A204.1 (cell line): ENCODE measurements around the gene CPN1.
"Not testable (repeated sequence)": the region's sequence is repeated elsewhere in the genome, so short reads cannot be mapped to it uniquely, and the experiment has no call there.

ENCODE experiments used
- FAIRE-seq: peaks from 2 replicates; lab custom pipeline; 2012; peaks lifted over from hg19 to GRCh38; lab: Jason Lieb, UNC

CPN1 gene

DNA sequence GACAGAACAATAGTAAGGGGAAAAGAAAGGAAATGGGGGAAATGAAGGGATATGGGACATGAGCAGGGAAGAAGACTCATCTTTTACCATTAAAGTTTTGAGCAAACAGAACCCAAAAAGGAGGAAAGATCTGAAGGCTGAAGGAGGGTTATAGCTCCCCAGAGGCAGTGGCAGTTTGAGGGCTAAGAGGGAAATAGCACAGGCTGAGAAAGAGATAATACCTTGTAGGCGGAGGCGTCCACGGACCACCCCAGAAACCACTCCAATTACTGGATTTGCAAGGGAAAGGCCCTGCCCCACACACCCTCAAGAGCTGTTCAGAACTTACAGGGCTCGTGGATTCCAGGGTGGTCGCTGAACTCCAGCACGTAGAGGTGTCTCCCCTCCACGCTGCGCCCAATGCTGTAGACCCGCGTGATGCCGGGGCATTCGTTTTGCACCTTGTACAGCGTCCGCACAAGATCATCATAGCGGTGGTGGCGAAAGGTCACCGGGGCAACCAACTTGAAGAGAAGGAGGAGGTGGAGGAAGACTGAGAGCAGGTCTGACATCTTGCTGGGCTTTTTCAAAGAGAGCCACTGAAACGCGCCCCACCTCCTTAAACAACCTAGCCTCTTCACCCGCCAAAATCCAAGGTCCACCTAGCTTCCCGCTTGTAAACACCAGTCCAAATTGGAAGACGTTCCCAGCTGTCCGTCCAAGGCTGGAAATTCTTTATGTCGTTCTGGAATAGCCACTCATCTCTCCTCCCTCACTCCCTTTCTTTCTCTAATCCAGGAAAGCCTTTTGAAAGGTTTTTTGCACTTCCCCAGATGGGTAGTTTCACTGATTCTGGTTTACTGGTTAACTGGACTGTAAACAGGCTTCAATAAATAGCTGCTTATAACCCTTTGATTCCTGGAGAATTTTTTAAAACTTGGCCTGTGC, at the start of gene CPN1:
Gene CPN1, minus strand, starts transcription at position 795 of the 927 bp plus-strand sequence. Its CDS starts 244 bp downstream, at position 551.
- no peak for FAIRE-seq

DNA sequence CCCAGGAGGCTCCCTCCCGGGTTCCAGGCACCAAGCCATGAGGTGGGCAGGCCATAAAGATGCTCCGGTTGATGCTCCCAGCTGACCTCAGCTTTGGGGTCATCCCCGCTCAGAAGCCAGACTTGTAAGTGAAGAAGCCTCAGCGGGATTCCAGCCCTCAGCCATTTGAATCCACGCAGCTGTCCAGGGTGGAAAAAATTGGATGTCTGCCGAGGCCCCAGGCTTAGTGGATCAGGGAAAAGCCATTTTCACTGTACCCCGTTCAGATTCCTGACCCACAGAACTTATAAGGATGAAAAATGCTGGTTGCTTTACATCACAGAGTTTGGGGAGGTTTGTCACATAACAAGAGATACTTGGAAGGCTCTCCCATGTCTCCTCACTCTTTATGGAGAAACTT, 49.2 kb upstream of the CPN1 start:
- FAIRE-seq, result no peak

DNA sequence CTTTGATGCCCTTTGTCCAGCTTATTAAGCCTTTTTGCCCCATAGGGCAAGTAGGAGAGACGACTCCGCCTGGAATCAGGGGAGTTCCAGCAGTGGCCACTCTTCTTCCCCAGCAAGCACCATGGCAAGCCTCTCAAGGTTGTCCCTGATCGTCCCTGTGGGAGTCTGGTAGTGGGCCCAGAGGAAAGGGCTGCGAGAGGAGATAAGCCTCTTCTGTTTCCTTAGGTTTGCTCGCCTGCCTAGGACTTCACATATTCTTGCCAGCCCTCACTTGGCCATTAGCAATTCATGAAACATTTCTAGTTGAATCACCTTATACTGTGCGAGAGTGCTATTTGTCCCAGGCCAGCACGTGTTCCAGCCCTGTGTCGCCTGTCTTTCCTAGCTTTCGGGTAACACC, 47.8 kb upstream of the CPN1 start:
- no peak for FAIRE-seq

DNA sequence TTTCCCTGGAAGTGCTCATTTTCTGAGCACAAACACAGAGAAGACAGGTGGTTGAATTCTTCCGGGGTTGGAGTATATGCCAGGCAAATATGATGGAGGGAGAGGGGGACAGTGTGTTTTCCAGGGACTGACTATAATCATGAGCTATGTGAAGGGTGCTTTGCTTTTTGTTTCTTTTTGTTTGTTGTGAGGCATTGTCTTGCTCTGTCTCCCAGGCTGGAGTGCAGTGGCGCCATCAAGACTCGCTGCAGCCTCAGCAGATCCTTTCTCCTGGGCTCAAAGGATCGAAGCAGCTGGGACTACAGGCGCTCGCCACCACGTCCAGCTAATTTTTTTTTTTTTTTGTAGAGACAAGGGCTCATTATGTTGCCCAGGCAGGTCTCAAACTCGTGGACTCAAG, 47.3 kb upstream of the CPN1 start:
- FAIRE-seq, result no peak

DNA sequence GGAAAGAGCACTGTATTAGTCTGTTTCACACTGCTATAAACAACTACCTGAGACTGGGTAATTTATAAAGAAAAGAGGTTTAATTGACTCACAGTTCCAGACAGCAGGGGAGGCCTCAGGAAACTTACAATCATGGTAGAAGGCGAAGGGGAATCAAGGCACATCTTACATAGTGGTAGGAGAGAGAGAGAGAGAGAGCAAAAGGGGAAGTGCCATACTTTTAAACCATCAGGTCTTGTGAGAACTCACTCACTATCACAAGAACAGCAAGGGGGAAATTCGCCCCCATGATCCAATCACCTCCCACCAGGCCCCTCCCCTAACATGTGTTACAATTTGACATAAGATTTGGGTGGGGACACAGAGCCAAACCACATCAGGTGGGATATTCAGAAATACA, 43.7 kb upstream of the CPN1 start:
- FAIRE-seq, result not testable (repeated sequence)

DNA sequence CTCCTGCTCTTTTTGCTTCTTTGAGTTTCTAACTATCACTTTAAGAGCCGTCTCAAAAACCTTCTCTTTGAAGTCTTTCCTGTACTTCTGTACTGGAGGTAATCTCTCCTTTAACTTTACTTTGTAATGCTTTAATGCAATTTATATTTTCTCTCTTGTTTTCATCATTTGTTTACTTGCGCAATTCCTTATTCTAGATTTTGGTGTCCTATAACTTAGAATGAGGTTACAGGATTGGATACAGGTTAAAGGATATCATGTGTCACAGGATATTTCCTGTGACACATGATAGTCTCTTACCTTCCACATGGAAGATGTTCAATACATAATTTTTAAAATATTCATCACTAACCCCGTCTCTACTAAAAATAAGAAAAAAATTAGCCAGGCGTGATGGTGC, 42.4 kb upstream of the CPN1 start:
- FAIRE-seq, result no peak

DNA sequence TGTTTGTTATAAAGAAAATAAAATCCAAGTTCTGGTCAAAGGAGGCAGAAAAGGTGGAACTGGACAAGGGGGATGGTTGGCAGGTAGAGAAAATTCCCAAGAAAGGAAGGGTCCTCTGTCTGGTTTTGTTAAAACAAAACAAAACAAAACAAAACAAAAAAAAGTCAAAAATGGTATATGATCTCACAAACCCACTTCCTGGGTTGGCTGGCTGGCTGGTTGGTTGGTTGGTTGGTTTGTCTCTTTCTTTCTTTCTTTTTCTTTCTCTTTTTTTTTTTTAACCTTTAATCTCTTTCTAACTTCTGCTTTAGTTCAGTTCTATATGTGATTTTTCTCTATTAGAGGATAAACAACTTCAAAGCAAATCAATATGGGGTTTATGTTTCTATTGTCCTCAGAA, 41.1 kb upstream of the CPN1 start:
- no peak for FAIRE-seq

DNA sequence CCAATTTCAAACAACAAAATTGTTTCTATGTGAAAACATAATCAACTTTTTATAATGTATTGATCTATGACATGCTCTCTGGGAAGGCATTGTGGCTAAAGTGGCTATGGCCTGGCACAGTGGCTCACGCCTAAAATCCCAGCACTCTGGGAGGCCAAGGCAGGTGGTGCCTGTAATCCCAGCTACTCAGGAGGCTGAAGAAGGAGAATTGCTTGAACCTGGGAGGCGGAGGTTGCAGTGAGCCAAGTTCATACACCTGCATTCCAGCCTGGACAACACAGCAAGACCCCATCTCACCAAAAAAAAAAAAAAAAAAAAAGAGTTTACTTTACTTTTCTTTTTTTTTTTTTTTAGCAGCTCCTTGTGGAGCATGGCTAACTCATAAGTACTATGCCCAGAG, 38.9 kb upstream of the CPN1 start:
- no peak for FAIRE-seq

DNA sequence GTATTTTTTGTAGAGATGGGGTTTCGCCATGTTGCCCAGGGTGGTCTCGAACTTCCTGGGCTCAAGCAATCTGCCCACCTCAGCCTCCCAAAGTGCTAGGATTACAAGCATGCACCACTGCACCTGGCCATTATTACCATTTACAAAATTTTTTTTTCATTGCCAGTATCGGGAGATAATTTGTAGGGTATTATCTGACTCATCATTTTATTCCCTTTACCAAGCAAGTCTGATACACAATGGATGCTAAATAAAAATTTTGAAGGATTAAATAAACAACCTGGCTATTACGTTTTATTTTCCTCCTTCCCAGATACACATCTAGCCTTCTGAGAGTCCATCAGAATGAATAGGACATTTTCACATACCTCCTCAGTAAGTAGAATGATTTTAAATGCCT, 38.1 kb upstream of the CPN1 start:
- no peak for FAIRE-seq

DNA sequence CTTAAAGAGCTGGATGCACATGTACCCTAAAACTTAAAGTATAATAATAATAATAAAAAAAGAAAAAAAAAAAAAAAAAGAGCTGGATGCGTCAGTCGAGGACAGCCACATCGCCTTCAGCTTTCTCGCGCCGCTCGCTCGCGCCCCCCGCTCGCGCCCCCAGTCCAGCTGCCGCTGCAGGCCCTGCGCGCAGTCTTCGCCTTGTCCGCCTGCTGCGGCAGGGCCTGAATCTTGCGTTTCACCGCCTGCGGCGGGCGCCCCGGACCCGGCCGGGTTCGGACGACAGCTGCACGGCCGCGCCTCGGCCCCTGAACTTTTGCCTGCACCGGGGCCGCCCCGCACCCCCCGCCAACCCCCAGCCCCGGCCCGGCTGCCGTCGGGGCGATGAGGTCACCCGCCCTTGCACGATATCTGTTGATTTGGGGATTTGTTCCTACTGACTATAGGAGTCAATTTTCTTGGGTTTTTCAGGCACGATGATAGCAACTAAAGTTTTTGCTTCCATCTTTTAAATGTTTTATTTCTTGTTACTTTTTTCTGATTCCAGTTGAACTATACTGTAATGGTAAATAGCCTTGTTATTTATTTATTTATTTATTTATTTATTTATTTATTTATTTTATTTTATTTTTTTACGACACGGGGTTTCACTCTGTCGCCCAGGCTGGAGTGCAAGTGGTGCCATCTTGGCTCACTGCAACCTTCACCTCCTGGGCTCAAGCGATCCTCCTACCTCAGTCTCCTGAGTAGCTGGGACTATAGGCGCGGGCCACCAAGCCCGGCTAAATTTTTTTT, 33.5 kb upstream of the CPN1 start:
- no peak for FAIRE-seq

DNA sequence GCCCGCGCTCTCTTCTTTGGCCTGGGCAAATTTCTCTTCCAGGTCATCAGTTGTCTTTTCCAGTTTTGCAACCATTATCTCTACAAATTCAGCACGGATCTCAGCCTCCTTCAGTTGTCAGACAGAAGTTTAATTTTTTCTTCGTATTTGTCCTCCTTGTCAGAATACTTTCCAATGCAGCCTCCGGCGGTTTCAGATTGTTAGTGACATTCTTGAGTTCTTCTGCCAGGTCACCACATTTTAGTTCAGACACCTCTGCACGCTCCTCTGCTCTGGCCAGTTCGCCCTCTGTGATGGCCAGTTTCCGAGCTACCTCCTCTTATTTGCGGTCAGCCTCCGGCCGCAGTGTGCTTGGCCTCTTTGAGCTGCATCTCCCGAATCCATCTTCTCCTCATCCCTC, 32.8 kb upstream of the CPN1 start:
- no peak for FAIRE-seq

DNA sequence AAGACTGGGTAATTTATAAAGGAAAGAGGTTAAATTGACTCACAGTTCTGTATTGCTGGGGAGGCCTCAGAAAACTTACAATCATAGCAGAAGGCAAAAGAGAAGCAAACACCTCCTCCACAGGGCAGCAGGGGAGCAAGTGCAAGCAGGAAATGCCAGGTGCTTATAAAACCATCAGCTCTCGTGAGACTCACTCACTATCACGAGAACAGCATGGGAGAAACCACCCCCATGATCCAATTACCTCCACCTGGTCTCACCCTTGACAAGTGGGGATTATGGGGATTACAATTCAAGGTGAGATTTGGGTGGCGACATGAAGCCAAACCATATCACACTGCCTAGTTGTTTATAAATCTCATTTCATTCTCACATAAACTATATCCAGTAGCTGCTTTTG, 28.0 kb upstream of the CPN1 start:
- FAIRE-seq, result no peak

DNA sequence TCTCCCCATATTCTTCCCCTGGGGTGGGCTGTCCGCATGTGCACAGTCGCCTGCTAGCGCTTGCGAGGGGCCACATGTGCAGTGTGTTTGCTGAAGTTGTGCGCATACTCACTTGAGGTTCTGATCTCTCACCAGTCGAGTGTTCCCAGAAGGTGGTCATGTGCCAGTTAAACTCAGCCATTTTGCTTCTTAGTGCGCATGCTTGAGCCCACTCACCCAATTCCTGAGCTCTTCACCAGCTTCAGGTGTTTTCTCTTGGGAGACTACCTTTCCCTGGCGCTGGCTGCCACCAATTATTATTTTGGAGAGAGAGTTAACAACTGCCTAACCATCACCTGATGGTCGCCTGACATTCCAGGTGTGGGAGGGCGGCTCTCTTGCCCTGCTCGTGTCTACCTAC, 25.2 kb upstream of the CPN1 start:
- no peak for FAIRE-seq

DNA sequence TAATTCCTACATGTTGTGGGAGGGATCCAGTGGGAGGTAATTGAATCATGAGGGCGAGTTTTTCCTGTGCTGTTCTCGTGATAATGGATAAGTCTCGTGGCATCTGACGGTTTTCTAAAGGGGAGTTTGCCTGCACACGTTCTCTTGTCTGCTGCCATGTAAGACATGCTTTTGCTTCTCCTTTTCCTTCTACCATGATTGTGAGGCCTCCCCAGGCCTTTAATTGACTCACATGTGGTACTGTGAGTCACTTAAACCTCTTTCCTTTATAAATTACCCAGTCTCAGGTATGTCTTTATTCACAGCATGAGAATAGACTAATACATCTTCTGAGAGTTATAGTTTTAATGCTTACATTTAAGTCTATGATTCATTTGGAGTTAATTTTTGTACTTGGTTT, 22.6 kb upstream of the CPN1 start:
- no peak for FAIRE-seq

DNA sequence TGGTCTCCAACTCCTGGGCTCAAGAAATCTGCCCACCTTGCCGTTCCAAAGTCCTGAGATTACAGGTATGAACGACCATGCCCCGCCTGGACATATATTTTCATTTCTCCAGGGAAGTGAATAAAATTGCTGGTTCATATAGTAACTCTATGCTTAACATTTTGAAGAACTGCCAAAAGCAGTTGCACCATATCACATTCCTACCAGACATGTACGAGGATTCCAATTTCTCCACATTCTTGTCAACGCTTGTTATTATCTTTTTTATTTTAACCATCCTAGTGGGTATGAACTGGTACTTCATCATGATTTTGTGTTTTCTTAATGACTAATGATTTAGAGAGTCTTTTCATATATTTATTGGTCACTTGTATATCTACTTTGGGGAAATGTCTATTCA, 21.9 kb upstream of the CPN1 start:
- no peak for FAIRE-seq

DNA sequence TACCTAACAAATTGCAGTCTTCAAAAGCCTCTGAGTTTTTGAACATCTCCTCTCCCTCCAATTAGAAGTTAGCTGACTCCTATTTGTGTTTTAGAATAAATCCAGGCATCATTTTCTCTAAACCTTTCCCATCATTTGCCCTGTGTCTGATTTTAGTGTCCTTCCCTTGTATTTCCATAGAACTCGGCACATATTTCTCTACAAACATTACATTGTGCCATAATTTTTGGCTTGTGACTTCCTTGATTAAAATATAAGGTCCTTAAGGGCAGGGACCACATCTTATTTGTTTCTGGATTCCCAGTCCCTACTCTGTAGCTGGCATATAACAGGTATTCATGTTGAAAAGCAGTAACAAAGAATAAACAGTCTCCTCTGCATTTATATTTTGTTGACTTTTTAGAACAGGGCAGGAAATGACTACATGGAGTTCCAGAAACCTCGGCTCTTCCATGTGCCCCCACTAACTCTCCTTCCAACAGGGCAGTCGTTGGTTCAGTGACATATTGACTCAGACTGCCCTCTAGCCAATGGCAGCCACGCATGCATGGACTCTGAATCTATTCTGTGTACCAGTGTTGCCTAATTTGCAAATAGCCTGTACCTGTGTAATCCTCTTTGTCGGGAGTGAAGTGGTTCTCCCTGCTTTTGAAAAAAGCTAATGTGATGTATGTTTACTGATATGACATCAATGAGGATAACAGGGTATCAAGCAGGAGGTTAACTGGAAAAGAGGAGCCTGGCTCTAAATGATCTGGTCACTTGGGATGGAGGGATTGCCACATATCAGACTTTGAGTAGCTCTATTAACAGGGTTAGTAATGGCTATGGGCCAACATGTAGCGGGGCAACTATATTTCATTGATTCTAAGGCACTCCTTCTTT, 19.8 kb upstream of the CPN1 start:
- no peak for FAIRE-seq

DNA sequence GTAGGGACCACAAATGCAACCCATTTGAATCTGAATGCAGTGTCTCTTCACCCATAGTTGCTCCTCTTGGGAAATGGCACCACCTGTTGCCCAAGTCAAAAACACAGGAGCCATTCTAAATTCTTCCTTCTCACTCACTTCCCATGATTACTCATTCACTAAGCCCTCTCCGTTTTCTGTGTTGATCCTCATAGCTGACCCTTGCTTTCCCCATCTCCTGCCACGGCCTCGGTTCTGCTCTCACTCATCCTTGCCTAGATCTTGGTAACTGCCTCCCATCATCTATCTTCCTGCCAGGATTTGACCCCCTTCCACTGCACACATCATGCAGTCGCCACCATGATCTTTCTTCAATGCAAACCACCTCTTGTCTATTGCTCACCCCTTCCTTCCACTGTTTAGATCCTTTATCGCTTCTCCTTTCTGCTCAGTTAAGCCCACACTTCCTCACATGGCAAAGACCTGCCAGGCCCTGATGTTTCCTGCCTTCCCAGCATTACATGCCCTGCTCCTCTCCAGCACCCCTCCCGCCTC, 19.0 kb upstream of the CPN1 start:
- no peak for FAIRE-seq

DNA sequence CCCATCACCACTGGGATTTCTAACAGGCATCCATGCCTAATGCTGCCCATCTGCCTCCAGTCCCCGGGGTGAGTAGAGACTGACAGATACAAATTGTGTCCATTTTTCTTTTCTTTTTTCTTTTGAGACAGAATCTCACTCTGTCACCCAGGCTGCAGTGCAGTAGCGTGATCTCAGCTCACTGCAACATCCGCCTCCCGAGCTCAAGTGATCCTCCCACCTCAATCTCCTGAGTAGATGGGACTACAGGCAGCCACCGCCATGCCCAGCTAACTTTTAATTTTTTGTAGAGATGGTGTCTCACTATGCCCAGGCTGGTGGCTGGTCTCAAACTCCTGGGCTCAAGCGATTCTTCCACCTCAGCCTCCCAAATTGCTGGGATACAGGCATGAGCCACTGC, 7.6 kb upstream of the CPN1 start:
- FAIRE-seq, result no peak

DNA sequence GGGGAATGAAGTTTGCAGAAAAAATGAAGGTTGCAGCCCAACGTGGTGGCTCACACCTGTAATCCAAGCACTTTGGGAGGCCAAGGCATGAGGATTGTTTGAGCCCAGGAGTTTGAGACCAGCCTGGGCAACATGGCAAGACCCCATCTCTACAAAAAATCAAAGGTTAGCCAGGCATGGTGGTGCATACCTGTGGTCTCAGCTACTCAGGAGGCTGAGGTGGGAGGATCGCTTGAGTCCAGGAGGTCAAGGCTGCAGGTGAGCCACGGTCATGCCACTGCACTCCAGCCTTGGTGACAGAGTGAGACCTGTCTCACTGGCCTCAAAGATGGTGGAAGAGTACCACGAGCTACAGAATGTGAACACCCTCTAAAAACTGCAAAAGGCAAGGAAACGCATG, 5.0 kb upstream of the CPN1 start:
- FAIRE-seq, result not testable (repeated sequence)

DNA sequence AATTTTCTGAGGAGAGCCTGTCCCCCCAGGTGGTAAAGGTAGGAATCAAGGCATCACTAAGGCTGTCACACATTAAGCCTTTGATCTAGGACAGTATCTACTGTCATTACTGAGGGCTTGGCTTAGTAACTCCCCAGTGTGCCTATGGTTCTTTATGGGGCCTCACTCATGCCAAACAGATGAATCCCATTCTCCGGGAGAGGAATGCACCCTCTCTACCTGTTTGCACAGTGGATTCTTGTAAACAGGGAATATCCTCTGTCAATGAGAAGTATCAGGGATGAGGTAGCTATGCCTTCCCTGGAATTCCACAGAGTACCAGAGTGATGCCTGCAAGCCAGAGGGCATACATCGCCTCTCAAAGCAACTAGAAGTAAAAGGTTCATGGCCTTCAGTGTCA, 3.9 kb upstream of the CPN1 start:
- FAIRE-seq, result no peak

DNA sequence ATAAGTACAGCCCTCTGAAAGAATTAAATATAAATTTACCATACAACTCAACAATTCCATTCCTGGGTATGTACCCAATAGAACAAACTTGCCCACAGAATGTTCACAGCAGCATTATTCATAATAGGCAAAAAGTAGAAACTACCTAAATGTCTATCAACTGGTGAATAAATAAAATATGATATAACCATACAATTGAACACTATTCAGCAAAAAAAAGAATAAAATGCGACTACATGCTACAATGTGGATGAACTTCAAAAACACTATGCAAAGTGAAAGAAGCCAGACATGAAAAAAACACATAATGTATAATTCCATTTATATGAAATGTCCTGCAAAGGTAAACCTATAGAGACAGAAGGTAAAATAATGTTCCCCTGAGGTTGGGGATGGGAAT, 2.0 kb upstream of the CPN1 start:
- no peak for FAIRE-seq

DNA sequence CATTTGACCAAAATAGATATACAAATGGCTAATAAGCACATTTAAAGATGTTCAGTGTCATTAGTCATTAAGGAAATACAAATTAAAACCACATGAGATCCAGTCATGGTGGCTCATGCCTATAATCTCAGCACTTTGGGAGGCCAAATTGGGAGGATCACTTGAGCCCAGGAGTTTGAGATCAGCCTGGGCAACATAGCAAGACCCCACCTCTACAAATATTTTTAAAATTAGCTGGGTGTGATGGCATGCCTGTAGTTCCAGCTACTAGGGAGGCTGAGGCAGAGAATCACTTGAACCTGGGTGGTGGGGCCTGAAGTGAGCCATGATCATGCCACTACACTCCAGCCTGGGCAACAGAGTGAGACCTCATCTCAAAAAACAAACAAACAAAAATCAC, 607 bp upstream of the CPN1 start:
- FAIRE-seq, result not testable (repeated sequence)
